ENCODE measurements around the gene KAT2B.

Gene KAT2B

DNA sequence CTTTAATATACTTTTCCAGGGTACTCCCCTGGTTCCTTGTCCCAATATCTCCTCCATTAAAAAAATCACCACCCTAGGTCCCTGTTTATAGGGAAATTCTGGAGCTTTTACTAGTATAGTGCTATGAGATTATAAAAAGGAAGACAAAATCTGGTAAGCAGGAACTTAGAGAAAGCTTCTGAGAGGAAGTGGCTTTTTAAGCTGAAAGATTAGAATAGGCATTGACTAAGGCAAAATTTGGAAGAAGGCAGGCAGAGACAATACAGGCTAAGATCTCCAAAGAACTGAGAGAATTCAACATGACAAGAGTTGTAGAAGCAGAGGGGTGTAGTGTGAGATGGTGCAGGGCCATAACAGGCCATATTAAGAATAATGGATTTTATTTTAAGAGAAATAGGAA is 120.0 kb downstream of the KAT2B start:
- no peak for DNase-seq

- DNase-seq: no peak
Observed at GRCh38 chr3:20161714-20162113, 121.5 kb downstream of the KAT2B start.

- no peak for DNase-seq
Observed at GRCh38 chr3:20173844-20174410, 133.7 kb downstream of the KAT2B start.

DNA sequence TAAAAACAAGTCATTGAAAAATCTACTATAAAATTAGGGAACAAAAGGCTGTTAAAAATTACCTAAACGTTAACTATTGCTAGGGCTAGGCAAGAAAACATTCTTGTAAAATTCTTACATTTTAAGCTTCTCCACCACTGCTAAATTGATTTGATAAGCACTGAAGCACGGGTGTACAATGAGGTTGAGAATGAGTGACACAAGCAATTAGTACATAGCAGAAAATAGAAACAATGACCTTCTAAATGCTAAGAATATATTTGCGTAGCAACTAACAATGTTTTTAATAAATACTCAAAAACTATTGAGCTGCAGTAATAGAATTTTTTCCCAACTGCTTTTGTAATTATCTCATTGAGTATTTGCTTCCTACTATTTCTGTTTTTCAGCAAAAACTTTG is 141.0 kb downstream of the KAT2B start:
- DNase-seq: no peak

- no peak for DNase-seq
Observed at GRCh38 chr3:20182206-20182605, 142.0 kb downstream of the KAT2B start.

GRCh38 chr3:20185331-20185678 is 145.1 kb downstream of the KAT2B start:
- no peak for DNase-seq

- DNase-seq: peak; percentile 85
Observed at GRCh38 chr3:20185679-20186599, 145.7 kb downstream of the KAT2B start, which contains the start of gene SGO1. TSS of gene SGO1 (minus strand) at chr3:20186206. CDS start at chr3:20184027, 2,179 bp downstream.

DNA sequence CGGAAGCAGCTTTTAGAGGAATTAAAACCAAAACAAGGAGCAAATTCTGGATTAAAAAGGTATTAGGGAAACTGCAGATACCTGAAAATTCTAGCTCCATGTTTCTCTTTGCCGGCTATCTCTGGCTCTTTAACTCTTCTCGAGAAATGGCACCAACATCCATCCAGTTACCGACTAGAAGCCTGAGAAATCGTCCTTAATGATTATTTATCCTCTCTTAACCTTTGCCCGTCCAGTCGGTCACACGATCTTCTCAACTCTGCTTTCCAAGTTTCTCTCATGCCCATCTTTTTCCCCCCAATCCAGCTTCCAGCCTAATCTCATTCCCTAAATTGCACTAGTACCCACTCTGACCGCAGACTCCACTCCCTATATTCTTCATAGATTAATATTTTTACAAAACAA is 146.4 kb downstream of the KAT2B start:
- no peak for DNase-seq

GRCh38 chr3:20190991-20191390 is 150.7 kb downstream of the KAT2B start:
- DNase-seq: no peak

DNA sequence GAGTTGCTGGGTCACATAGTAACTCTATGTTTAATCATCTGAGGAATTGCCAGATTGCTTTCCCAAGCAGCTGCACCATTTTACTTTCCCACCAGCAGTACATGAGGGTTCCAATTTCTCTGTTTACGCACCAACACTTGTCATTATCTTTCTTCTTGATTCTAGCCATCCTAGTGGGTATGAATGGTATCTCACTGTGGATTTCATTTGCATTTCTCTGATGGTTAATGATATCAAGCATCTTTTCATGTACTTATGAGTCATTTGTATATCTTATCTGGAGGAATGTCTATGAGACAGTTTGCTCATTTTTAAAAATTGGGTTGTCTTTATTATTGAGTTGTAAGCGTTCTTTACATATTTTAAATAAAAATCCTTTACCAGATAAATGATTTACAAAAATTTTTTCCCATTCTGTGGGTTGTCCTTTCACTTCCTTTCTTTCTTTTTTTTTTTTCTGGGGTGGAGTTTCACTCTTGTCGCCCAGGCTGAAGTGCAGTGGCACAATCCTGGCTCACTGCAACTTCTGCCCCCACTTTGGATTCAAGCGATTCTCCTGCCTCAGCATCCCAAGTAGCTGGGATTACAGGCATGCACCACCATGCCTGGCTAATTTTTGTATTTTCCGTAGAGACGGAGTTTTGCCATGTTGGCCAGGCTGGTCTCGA is 154.7 kb downstream of the KAT2B start:
- no peak for DNase-seq

GRCh38 chr3:20197775-20198174 is 157.5 kb downstream of the KAT2B start:
- DNase-seq: no peak

- DNase-seq: no peak
Observed at GRCh38 chr3:20201143-20201542, 160.9 kb downstream of the KAT2B start.

Measured in NCI-H2107 (cell line).